Caco-2 (cell line): ENCODE data around the gene F2. TPM values are rescaled to one million over a fixed set of nuclear protein-coding genes. Genes with fewer than 3 reads are reported as not detected.
"Not testable (repeated sequence)": the region's sequence is repeated elsewhere in the genome, so short reads cannot be mapped to it uniquely, and the experiment has no call there.

Experiments used
- BruUV-seq: library from RNA; stranded (reverse); fragments of 400-500 nt; replicated peaks from 2 replicates; lab custom pipeline; 2021; lab: Mats Ljungman, UMichigan
- CTCF ChIA-PET: fragments of 300-600 bp; sonication (Branson Sonifier 250); formaldehyde crosslinking; loops from one replicate; lab custom pipeline; 2022; ENCODE audit warnings: antibody characterized with exemption; lab: Charles Lee
- POLR2A ChIA-PET: fragments of 300-600 bp; sonication (Branson Sonifier 250); formaldehyde crosslinking; loops from one replicate; lab custom pipeline; 2022; ENCODE audit warnings: antibody characterized with exemption; lab: Charles Lee
- DNase-seq, 2 experiments: peaks; one replicate each; pipeline versions ENCODE4 v3.0.0 to v3.0.0-alpha.2; 2020 to 2022
- H3K27me3 ChIP-seq: replicated peaks from 2 replicates; pipeline ENCODE4 v1.6.0; 2011; ENCODE audit warnings: low read length; ENCODE audit not compliant: control insufficient read depth, insufficient read depth
- H3K36me3 ChIP-seq: 2 replicates; pipeline ENCODE4 v1.5.1; 2011; ENCODE audit warnings: low read length; ENCODE audit not compliant: control insufficient read depth, insufficient read depth
- H3K4me1 ChIP-seq: fragments of 250-450 bp; sonication (Bioruptor Pico); 2 replicates; pipeline ENCODE4 v1.5.1; 2020; ENCODE audit warnings: mild to moderate bottlenecking
- H3K4me3 ChIP-seq: 2 replicates; pipeline ENCODE4 v1.5.1; 2011; ENCODE audit warnings: low read depth, mild to moderate bottlenecking, control low read depth, low read length
- H3K9me3 ChIP-seq: fragments of 250-450 bp; sonication (Bioruptor Pico); 2 replicates; pipeline ENCODE4 v1.5.1; 2020; ENCODE audit warnings: mild to moderate bottlenecking, moderate library complexity
- H3K27ac Mint-ChIP-seq: one replicate; pipeline ENCODE4 v1.8.0; 2022; ENCODE audit warnings: mixed read lengths; ENCODE audit not compliant: unreplicated experiment
- H3K27me3 Mint-ChIP-seq: one replicate; pipeline ENCODE4 v1.8.0; 2022; ENCODE audit warnings: mixed read lengths; ENCODE audit not compliant: insufficient read depth, unreplicated experiment
- H3K36me3 Mint-ChIP-seq: one replicate; pipeline ENCODE4 v1.8.0; 2022; ENCODE audit warnings: mild to moderate bottlenecking, mixed read lengths; ENCODE audit not compliant: insufficient read depth, unreplicated experiment
- H3K4me1 Mint-ChIP-seq: one replicate; pipeline ENCODE4 v1.8.0; 2022; ENCODE audit warnings: low read depth, mixed read lengths; ENCODE audit not compliant: unreplicated experiment
- H3K4me3 Mint-ChIP-seq: one replicate; pipeline ENCODE4 v1.8.0; 2022; ENCODE audit warnings: mild to moderate bottlenecking, moderate library complexity, mixed read lengths; ENCODE audit not compliant: unreplicated experiment
- H3K9me3 Mint-ChIP-seq: one replicate; pipeline ENCODE4 v1.8.0; 2022; ENCODE audit warnings: mixed read lengths; ENCODE audit not compliant: unreplicated experiment
- intact Hi-C: fragments of 100-400 bp; cut with micrococcal nuclease; formaldehyde crosslinking; loops from one replicate; pipeline ENCODE4 v1.10.0; 2022; ENCODE audit not compliant: unreplicated experiment
- total RNA-seq: library from RNA; stranded (reverse); gene quantifications from 2 replicates; pipeline ENCODE4 v1.2.3, GENCODE V29; 2022
- TF ChIP-seq, protein P1 (sequence below), 2 experiments: fragments of 200-600 bp in 1 of 2; IDR thresholded peaks; 1 replicate in 1 of 2; 2 replicates in 1 of 2; pipeline versions ENCODE4 v1.5.1 to v1.8.0; 2011 to 2022; ENCODE audit warnings: antibody characterized with exemption in 1 of 2, control low read depth in 1 of 2, inconsistent platforms in 1 of 2, low read depth in 1 of 2, low read length in 1 of 2, mild to moderate bottlenecking in 1 of 2, moderate library complexity in 1 of 2; ENCODE audit not compliant: insufficient read depth in 1 of 2, severe bottlenecking in 1 of 2, unreplicated experiment in 1 of 2

The F2 gene
- total RNA-seq, 1 experiment from 2014 or later, result 60.0 TPM

DNA sequence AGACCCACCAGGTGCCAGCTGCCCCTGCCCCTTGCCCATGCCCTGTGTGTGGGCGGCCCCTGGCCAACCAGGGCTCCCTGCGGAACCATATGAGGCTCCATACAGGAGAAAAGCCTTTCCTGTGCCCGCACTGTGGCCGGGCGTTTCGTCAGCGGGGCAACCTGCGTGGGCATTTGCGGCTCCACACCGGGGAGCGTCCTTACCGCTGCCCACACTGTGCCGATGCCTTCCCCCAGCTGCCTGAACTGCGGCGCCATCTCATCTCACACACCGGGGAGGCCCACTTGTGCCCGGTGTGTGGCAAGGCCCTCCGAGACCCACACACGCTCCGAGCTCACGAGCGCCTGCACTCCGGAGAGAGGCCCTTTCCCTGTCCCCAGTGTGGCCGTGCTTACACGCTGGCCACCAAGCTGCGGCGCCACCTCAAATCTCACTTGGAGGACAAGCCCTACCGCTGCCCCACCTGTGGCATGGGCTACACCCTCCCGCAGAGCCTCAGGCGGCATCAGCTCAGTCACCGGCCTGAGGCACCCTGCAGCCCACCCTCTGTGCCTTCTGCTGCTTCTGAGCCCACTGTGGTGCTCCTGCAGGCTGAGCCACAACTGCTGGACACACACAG is 13.8 kb upstream of the F2 start:
- intact Hi-C loops, result no loop called here
- H3K9me3 ChIP-seq, result no peaks in the 10 kb centered on the region
- ChIA-PET POLR2A (no interaction called here), CTCF (no interaction called here)
- no peak overlapping the region for H3K4me3 Mint-ChIP-seq
- H3K9me3 Mint-ChIP-seq, result no peaks in the 10 kb centered on the region
- H3K4me1 Mint-ChIP-seq, result peaks cover 14% of the 10 kb centered on the region
- TF ChIP-seq, protein P1, sequence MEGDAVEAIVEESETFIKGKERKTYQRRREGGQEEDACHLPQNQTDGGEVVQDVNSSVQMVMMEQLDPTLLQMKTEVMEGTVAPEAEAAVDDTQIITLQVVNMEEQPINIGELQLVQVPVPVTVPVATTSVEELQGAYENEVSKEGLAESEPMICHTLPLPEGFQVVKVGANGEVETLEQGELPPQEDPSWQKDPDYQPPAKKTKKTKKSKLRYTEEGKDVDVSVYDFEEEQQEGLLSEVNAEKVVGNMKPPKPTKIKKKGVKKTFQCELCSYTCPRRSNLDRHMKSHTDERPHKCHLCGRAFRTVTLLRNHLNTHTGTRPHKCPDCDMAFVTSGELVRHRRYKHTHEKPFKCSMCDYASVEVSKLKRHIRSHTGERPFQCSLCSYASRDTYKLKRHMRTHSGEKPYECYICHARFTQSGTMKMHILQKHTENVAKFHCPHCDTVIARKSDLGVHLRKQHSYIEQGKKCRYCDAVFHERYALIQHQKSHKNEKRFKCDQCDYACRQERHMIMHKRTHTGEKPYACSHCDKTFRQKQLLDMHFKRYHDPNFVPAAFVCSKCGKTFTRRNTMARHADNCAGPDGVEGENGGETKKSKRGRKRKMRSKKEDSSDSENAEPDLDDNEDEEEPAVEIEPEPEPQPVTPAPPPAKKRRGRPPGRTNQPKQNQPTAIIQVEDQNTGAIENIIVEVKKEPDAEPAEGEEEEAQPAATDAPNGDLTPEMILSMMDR (IDR thresholded peaks at IDR 0.05; ENCODE audit: insufficient read depth in 1 of 2, low read depth in 1 of 2, low read length in 1 of 2, severe bottlenecking in 1 of 2, unreplicated experiment in 1 of 2), result no peak
- peaks cover 6% of the 10 kb centered on the region; the same call in 1 of the 2 replicates for H3K4me1 ChIP-seq
- no peaks in the 10 kb centered on the region for H3K27me3 Mint-ChIP-seq
- no peak for DNase-seq
- H3K36me3 ChIP-seq, result peaks cover 14% of the 10 kb centered on the region
- H3K27me3 ChIP-seq, result no peaks in the 10 kb centered on the region
- H3K4me3 ChIP-seq, result no peak overlapping the region
- H3K36me3 Mint-ChIP-seq, result peaks cover 66% of the 10 kb centered on the region
- H3K27ac Mint-ChIP-seq, result no peak overlapping the region
- BruUV-seq, result no TSS peak

DNA sequence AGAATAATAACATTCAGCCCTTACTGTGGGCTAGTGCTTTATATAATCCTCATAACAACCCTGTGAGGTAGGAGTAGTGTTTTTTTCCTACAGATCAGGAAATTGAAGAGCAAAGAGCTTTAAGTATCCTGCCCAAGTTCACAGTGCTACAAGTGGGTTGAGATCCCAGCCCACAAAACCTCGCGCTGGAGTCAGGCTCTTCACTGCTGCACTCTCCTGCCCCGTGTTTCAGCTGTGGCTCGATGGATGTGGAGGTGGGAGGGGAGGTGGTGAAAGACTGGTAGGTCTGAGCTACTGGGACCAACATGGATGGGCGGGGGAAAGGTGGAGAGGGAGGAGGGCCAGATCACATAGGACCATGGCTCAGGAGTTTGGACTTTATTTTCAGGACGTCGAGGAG is 12.1 kb upstream of the F2 start:
- H3K27me3 ChIP-seq, result no peaks in the 10 kb centered on the region
- Mint-ChIP-seq H3K4me3 (no peak overlapping the region), H3K36me3 (peaks cover 49% of the 10 kb centered on the region), H3K4me1 (peaks cover 8% of the 10 kb centered on the region), H3K9me3 (no peaks in the 10 kb centered on the region), H3K27ac (no peak overlapping the region), H3K27me3 (no peaks in the 10 kb centered on the region)
- peaks cover 13% of the 10 kb centered on the region for H3K36me3 ChIP-seq
- CTCF ChIA-PET, result no interaction called here
- intact Hi-C loops, result no loop called here
- peaks cover 3% of the 10 kb centered on the region; the same call in 1 of the 2 replicates for H3K4me1 ChIP-seq
- no peak for DNase-seq
- POLR2A ChIA-PET, result no interaction called here
- TF ChIP-seq, protein P1 (IDR thresholded peaks at IDR 0.05; ENCODE audit: insufficient read depth in 1 of 2, low read depth in 1 of 2, low read length in 1 of 2, severe bottlenecking in 1 of 2, unreplicated experiment in 1 of 2), result no peak
- no TSS peak for BruUV-seq
- H3K4me3 ChIP-seq, result no peak overlapping the region
- no peaks in the 10 kb centered on the region for H3K9me3 ChIP-seq

DNA sequence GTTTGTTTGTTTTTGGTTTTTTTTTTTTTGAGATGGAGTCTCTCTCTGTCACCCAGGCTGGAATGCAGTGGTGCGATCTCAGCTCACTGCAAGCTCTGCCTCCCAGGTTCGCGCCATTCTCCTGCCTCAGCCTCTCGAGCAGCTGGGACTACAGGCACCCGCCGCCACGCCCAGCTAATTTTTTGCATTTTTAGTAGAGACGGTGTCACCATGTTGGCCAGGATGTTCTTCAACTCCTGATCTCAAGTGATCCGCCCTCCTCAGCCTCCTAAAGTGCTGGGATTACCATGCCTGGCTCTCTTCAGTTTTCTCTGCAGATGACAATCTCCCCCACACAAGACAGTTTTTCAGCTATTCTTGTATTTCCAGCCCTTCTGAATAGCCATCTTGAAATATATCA is 9.7 kb upstream of the F2 start:
- H3K4me3 Mint-ChIP-seq, BruUV-seq, intact Hi-C loops, H3K4me3 ChIP-seq, H3K9me3 ChIP-seq, H3K36me3 ChIP-seq, H3K27me3 Mint-ChIP-seq, H3K27ac Mint-ChIP-seq, H3K4me1 ChIP-seq, DNase-seq, H3K9me3 Mint-ChIP-seq, H3K4me1 Mint-ChIP-seq, H3K27me3 ChIP-seq: not testable (repeated sequence)
- ChIA-PET POLR2A (interaction anchor here (0.6 kb wide), 2 partner anchors 101 to 444 kb away, joined by 3 to 5 read pairs; no protein-coding TSS in a partner anchor), CTCF (interaction anchor here (0.6 kb wide), 1 partner anchor 10 kb away, joined by 5 read pairs; the partner anchor contains the start of gene F2)
- peaks cover 28% of the 10 kb centered on the region for H3K36me3 Mint-ChIP-seq
